ENCODE results near the gene NRROS. TPM values are rescaled to one million over a fixed set of nuclear protein-coding genes. Genes with fewer than 3 reads are reported as not detected.
"Not testable (repeated sequence)": the region's sequence is repeated elsewhere in the genome, so short reads cannot be mapped to it uniquely, and the experiment has no call there.

NRROS gene
- total RNA-seq, 2 donors from 2014 or later: 2.1 to 2.2 TPM

DNA sequence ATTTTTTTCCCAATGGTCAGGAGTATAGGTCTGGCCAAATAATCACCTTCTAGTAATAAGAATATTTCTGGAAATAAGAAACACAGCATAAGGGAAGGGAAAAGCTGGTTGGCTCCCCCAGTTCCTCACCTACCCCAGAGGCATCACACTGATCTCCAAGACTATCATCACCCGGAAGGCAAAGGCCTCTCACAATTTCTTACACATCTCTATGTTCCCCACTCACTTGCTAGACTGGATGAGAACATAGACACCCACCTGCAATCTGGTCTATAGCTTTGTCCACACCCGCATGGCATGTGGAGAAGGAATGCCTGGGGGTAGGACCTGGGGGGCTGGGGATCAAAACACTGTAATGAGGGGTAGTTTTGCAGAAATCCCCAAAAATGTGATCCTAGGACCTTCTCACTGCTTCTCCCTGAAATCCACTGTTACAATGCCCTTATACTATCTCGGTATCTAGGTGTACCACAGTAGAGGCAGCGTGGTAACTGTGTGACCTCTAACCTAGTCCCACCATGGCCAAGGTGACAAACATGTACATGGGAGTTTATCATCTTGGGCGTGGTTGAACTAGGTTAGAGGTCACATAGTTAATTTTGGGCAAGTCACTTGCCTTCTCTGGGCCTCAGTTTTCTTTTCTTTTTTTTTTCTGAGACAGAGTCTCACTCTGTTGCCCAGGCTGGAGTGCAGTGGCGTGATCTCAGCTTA, 29.5 kb upstream of the NRROS start:
- TF ChIP-seq, protein P1, sequence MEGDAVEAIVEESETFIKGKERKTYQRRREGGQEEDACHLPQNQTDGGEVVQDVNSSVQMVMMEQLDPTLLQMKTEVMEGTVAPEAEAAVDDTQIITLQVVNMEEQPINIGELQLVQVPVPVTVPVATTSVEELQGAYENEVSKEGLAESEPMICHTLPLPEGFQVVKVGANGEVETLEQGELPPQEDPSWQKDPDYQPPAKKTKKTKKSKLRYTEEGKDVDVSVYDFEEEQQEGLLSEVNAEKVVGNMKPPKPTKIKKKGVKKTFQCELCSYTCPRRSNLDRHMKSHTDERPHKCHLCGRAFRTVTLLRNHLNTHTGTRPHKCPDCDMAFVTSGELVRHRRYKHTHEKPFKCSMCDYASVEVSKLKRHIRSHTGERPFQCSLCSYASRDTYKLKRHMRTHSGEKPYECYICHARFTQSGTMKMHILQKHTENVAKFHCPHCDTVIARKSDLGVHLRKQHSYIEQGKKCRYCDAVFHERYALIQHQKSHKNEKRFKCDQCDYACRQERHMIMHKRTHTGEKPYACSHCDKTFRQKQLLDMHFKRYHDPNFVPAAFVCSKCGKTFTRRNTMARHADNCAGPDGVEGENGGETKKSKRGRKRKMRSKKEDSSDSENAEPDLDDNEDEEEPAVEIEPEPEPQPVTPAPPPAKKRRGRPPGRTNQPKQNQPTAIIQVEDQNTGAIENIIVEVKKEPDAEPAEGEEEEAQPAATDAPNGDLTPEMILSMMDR (IDR thresholded peaks at IDR 0.05): no peak
- H3K27me3 ChIP-seq: no peaks in the 10 kb centered on the region
- H3K27ac ChIP-seq: no peak overlapping the region
- H3K4me3 ChIP-seq: no peak overlapping the region
- intact Hi-C loops (cut with DNase I): loop anchor here (2.0 kb wide), 1 partner anchor 75 kb away; no protein-coding TSS in a partner anchor
- H3K9ac ChIP-seq (ENCODE audit: low read depth in 2 of 2, low read length in 2 of 2): no peak overlapping the region
- no peak for DNase-seq
- H3K4me1 ChIP-seq: no peaks in the 10 kb centered on the region
- H3K9me3 ChIP-seq: no peaks in the 10 kb centered on the region
- no peaks in the 10 kb centered on the region for H3K36me3 ChIP-seq

DNA sequence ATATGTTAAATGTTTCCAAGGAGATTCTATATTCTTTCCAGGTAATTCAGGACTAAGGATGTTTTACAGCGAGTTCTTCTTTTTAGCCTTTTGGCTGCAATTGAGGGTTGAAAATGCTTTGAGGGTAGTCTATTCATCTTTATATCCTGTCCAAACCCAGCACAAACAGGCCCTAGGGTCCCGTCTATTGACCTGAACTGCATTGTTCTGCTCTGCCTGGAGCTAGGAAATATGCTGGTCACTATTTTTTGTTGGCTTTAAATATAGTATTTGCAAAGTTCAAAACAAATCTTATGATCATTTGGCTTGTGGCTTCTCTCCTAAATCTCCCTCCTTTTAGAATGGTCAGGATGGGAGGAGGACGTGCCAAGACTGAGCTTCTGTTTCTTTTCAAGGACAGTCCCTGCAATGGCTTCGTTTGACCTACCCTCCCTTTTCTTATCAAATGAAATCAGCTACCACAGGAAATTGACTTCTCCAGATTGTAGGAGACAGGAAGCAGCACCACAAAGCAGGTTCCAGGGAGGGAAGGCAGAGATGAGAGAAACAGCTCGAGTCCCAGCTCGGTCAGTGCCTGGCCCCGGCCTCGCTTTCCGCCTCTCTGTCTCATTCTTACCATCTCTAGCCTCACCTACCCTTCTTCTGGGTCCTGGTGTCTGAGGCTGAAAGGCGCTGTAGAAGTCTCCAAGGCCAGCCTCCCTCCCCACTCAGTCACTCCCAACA, 27.6 kb upstream of the NRROS start:
- no peak overlapping the region for H3K4me3 ChIP-seq
- TF ChIP-seq, protein P1 (IDR thresholded peaks at IDR 0.05): no peak
- intact Hi-C loops (cut with DNase I): no loop called here

DNA sequence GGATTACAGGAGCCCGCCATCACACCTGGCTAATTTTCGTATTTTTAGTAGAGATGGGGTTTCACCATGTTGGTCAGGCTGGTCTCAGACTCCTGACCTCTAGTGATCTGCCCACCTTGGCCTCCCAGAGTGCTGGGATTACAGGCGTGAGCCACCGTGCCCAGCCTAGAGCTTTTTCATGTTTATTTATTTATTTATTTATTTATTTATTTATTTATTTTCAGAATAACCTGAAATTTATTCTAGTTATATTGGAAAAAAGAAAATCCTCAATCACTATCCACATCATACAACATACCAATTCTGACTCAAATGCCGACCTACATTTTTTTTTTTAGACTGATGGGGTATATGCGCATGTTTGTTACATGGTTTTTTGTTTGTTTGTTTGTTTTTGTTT, 24.3 kb upstream of the NRROS start:
- H3K4me3 ChIP-seq; H3K27me3 ChIP-seq; H3K4me1 ChIP-seq; DNase-seq; H3K27ac ChIP-seq; H3K9me3 ChIP-seq; H3K9ac ChIP-seq (ENCODE audit: low read depth in 2 of 2, low read length in 2 of 2); intact Hi-C loops (cut with DNase I); H3K36me3 ChIP-seq: not testable (repeated sequence)

More for the DNA sequence above, 27.6 kb upstream of the NRROS start:
- no peaks in the 10 kb centered on the region for H3K36me3 ChIP-seq
- peak overlapping the region; percentile 12 to 15 for H3K9ac ChIP-seq (ENCODE audit: low read depth in 2 of 2, low read length in 2 of 2)
- no peak overlapping the region for H3K27ac ChIP-seq
- no peaks in the 10 kb centered on the region for H3K9me3 ChIP-seq
- no peaks in the 10 kb centered on the region for H3K4me1 ChIP-seq
- H3K27me3 ChIP-seq: no peaks in the 10 kb centered on the region
- DNase-seq: no peak

DNA sequence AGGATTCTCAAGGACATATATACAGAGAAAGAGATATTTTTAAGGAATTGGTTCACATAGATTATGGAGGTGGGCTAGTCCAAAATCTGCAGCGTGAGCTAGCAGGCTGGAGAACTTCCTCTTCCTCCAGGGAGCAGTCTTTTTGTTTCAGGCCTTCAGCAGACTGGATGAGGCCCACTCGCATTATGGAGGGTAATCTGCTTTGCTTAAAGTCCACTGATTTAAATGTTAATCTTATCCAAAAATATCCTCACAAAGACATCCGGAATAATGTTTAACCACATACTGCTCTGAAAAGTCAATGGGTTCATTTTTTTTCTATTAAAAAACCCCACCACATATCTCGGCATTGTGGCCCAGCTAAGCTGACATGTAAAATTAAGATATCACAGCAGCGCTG, 22.2 kb upstream of the NRROS start:
- intact Hi-C loops (cut with DNase I): no loop called here
- Histone ChIP-seq H3K9me3 (no peaks in the 10 kb centered on the region), H3K27me3 (no peaks in the 10 kb centered on the region), H3K27ac (no peak overlapping the region), H3K4me1 (no peaks in the 10 kb centered on the region), H3K36me3 (no peaks in the 10 kb centered on the region), H3K9ac (ENCODE audit: low read depth in 2 of 2, low read length in 2 of 2) (no peak overlapping the region), H3K4me3 (no peak overlapping the region)
- DNase-seq: no peak
- TF ChIP-seq, protein P1 (IDR thresholded peaks at IDR 0.05): no peak

DNA sequence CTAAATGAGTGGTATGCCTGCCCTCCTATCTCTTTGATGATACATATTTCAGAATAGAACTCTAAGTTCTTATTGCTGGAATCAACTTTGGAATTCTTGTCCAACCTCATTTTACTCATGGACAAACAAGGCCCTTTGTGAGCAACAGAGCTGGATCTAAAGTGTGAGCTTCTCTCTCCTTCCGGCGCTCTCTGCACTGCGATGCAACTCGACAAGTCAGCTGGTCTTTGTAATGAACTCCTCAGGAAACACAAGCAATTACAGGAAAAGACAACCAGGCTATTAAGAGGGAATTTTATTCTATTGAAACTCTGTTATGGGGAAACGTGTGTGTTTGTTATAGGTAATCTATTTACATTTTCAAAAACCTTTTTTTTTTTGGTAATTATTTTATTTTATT, 20.3 kb upstream of the NRROS start:
- no peaks in the 10 kb centered on the region for H3K4me1 ChIP-seq
- no peaks in the 10 kb centered on the region for H3K9me3 ChIP-seq
- intact Hi-C loops (cut with DNase I): no loop called here
- H3K27me3 ChIP-seq: no peaks in the 10 kb centered on the region
- H3K27ac ChIP-seq: no peak overlapping the region
- DNase-seq: no peak
- TF ChIP-seq, protein P1 (IDR thresholded peaks at IDR 0.05): no peak
- H3K4me3 ChIP-seq: no peak overlapping the region
- no peak overlapping the region for H3K9ac ChIP-seq (ENCODE audit: low read depth in 2 of 2, low read length in 2 of 2)
- H3K36me3 ChIP-seq: no peaks in the 10 kb centered on the region

DNA sequence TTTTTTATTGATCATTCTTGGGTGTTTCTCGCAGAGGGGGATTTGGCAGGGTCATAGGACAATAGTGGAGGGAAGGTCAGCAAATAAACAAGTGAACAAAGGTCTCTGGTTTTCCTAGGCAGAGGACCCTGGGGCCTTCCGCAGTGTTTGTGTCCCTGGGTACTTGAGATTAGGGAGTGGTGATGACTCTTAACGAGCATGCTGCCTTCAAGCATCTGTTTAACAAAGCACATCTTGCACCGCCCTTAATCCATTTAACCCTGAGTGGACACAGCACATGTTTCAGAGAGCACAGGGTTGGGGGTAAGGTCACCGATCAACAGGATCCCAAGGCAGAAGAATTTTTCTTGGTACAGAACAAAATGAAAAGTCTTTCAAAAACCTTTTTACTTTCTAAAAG, 19.9 kb upstream of the NRROS start:
- intact Hi-C loops (cut with DNase I); H3K36me3 ChIP-seq; H3K4me1 ChIP-seq; DNase-seq; H3K4me3 ChIP-seq; H3K9me3 ChIP-seq; H3K9ac ChIP-seq (ENCODE audit: low read depth in 2 of 2, low read length in 2 of 2); H3K27ac ChIP-seq; H3K27me3 ChIP-seq: not testable (repeated sequence)

Data from colonic mucosa (tissue), 4 donors.